ENCODE results near the gene ZBED4. TPM values are rescaled to one million over a fixed set of nuclear protein-coding genes. Genes with fewer than 3 reads are reported as not detected.

The ZBED4 gene
- total and polyA plus RNA-seq, 2 of the 13 experiments (the other 11 are each of a cell fraction or from before 2014, with no cell fraction given), result 5.4 to 9.6 TPM

DNA sequence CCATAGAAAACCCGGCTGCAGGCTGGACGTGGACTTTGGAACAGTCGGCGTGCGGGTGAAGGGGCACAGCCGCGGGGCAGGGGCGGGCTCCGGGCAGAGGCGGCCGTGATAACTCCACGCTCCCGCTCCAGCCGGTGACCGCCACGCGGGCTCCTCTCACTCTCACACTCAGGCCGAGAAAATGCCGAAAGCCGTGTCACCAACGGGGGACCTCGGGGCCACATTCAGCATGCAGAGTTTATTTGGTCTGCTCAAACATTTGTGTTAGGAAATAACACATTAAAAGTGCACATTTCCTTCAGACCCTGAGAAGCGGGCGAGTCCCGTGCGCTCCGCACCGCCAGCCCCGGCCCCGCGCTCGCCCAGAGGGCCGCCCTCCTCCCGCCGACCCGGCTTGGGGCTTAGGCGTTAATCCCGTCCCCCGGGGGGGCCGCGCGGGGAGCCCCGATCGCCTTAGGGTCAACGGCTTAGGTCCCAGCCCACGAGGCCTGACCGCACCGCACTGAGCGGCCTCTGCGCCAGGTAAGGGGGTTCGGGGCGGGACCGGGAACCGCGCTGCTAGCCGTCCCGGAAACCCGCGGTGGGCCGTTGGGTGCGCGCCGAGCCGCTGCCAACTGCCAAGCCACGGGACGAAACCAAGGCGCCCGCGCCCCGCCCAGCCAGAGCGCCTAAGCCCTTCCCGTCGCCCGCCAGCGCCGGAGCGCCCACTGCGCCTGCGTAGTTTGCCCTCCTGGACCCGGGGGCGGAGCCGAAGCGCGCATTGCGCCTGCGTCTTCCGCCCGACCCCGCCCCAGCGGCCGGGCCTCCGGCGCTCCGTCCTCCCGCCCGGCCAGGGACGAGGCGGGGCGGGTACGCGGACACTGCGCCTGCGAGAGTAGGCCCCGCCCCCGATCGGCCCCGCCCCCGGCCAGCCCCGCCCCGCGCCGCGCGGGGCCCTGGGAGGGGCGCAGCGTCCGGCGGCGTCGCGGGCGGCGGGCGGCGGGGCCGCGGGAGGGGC, at the start of gene ZBED4 (continued):
- 0 out of 2 replicates have a peak, but pooled peaks have one; percentile 30 for TF ChIP-seq RXRB (CRISPR knock-in tag; IDR thresholded peaks at IDR 0.05; ENCODE audit: borderline replicate concordance)

DNA sequence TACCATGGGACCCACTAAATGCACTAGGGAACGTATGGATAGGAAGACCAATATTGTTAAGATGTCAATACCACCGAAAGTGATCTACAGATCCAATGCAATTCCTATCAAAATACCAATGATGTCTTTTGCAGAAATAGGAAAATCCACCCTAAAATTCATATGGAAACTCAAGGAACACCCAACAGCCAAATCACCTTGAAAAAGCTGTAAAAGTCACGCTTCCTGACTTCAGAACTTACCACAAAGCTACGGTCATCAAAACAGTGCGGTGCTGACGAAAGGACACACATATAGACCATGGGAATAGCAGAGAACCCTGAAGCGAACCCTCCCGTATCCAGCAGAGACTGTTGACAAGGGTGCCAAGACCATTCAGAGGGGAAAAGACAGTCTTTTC, 46.5 kb upstream of the ZBED4 start:
- peaks cover 86% of the 10 kb centered on the region for H3K79me2 ChIP-seq (ENCODE audit: insufficient read depth, low read length)
- no peaks in the 10 kb centered on the region for H3K27me3 ChIP-seq (ENCODE audit: control insufficient read depth in 1 of 2, insufficient read depth in 2 of 2, low read length in 2 of 2)
- ChIA-PET CTCF (ENCODE audit: low intra/inter-chr PET ratio, low total read pairs) (no interaction called here), POLR2A (no interaction called here)
- H3K27ac ChIP-seq (ENCODE audit: extremely low read length, insufficient read depth, low read length), result no peak overlapping the region
- no peak overlapping the region for H3K9ac ChIP-seq (ENCODE audit: insufficient read depth, low read depth, low read length)
- no peaks in the 10 kb centered on the region for H3K9me3 ChIP-seq (ENCODE audit: low read length)
- no peak overlapping the region for H3K4me2 ChIP-seq (ENCODE audit: low read depth, low read length)
- FAIRE-seq, result no peak
- in situ Hi-C loops (cut with HindIII; ENCODE audit: extremely low pct_ligation_motif_present, low pct_unique_long_range_greater_than_20kb), result no loop called here
- intact Hi-C loops (cut with micrococcal nuclease; ENCODE audit: unreplicated experiment), result no loop called here
- TF ChIP-seq ZNF225 (CRISPR knock-in tag; IDR thresholded peaks at IDR 0.05), result no peak
- no peak for TF ChIP-seq MATR3 (CRISPR knock-in tag; IDR thresholded peaks at IDR 0.05)
- TF ChIP-seq, protein P1, sequence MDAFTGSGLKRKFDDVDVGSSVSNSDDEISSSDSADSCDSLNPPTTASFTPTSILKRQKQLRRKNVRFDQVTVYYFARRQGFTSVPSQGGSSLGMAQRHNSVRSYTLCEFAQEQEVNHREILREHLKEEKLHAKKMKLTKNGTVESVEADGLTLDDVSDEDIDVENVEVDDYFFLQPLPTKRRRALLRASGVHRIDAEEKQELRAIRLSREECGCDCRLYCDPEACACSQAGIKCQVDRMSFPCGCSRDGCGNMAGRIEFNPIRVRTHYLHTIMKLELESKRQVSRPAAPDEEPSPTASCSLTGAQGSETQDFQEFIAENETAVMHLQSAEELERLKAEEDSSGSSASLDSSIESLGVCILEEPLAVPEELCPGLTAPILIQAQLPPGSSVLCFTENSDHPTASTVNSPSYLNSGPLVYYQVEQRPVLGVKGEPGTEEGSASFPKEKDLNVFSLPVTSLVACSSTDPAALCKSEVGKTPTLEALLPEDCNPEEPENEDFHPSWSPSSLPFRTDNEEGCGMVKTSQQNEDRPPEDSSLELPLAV (CRISPR knock-in tag; conservative IDR thresholded peaks at IDR 0.05; ENCODE audit: low read depth), result no peak
- TF ChIP-seq ZNF18 (CRISPR knock-in tag; IDR thresholded peaks at IDR 0.05; ENCODE audit: insufficient replicate concordance), result no peak
- TF ChIP-seq NFRKB (IDR thresholded peaks at IDR 0.05), result no peak
- TF ChIP-seq RBM22 (optimal IDR thresholded peaks at IDR 0.05; ENCODE audit: low read length), result no peak
- no peak for TF ChIP-seq ZBTB39 (CRISPR knock-in tag; IDR thresholded peaks at IDR 0.05)
- TF ChIP-seq, protein P2, sequence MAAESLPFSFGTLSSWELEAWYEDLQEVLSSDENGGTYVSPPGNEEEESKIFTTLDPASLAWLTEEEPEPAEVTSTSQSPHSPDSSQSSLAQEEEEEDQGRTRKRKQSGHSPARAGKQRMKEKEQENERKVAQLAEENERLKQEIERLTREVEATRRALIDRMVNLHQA (CRISPR knock-in tag; IDR thresholded peaks at IDR 0.05), result no peak
- TF ChIP-seq SCMH1 (CRISPR knock-in tag; IDR thresholded peaks at IDR 0.05; ENCODE audit: borderline replicate concordance), result no peak
- TF ChIP-seq ZNF510 (CRISPR knock-in tag; IDR thresholded peaks at IDR 0.05; ENCODE audit: low read depth), result no peak
- no peak for TF ChIP-seq PPARG (CRISPR knock-in tag; conservative IDR thresholded peaks at IDR 0.05)
- no peak for TF ChIP-seq AKAP8 (CRISPR knock-in tag; IDR thresholded peaks at IDR 0.05)
- no peak for TF ChIP-seq NBN (conservative IDR thresholded peaks at IDR 0.05)
- no peak for TF ChIP-seq RBFOX2 (IDR thresholded peaks at IDR 0.05; ENCODE audit: low read depth, low read length)
- no peaks in the 10 kb centered on the region for H3K4me1 ChIP-seq (ENCODE audit: insufficient read depth, low read length)
- WGBS (ENCODE audit: low lambda C conversion rate), result 98% methylated on average over 8 of the region's 8 CpGs
- H4K20me1 ChIP-seq (ENCODE audit: insufficient read depth, low read length), result peaks cover 61% of the 10 kb centered on the region
- no peak for ATAC-seq
- TSS peak; percentile 20 for BruUV-seq (replicated peaks)
- no peak overlapping the region for H3K4me3 ChIP-seq (replicated peaks in 1 of 3; ENCODE audit: insufficient read depth in 1 of 3, low read depth in 2 of 3, low read length in 3 of 3)
- no peak for DNase-seq (ENCODE audit: low spot score)
- H3K36me3 ChIP-seq (replicated peaks in 1 of 2; ENCODE audit: control insufficient read depth in 1 of 2, insufficient read depth in 2 of 2, low read length in 2 of 2), result peaks cover 18 to 44% of the 10 kb centered on the region in 2 experiments; a peak in 4 of 5 replicates
- H2AFZ ChIP-seq (ENCODE audit: low read length), result no peak overlapping the region

All from HepG2 (cell line).